H9 (cell line): ENCODE measurements around the gene TNFRSF4. TPM values are rescaled to one million over a fixed set of nuclear protein-coding genes. Genes with fewer than 3 reads are reported as not detected.
"Not testable (repeated sequence)": the region's sequence is repeated elsewhere in the genome, so short reads cannot be mapped to it uniquely, and the experiment has no call there.

Experiments used
- DNase-seq: peaks from one replicate; pipeline ENCODE4 v3.0.0-alpha.2; 2017
- H2AFZ ChIP-seq: one replicate; pipeline ENCODE4 v1.6.1; 2013; ENCODE audit warnings: mild to moderate bottlenecking, low read length, control low read depth, moderate library complexity
- H2AK5ac ChIP-seq: 2 replicates; pipeline ENCODE4 v1.6.1; 2013; ENCODE audit warnings: low read length, control low read depth, mixed read lengths; ENCODE audit not compliant: insufficient read length
- H2BK120ac ChIP-seq: one replicate; pipeline ENCODE4 v1.6.1; 2013; ENCODE audit warnings: low read depth, mild to moderate bottlenecking, low read length, control low read depth, inconsistent platforms; ENCODE audit not compliant: poor library complexity, severe bottlenecking
- H2BK12ac ChIP-seq: 2 replicates; pipeline ENCODE4 v1.6.1; 2013; ENCODE audit warnings: low read length, control low read depth, mixed read lengths, low read depth; ENCODE audit not compliant: insufficient read length
- H2BK15ac ChIP-seq: 2 replicates; pipeline ENCODE4 v1.6.1; 2013; ENCODE audit warnings: low read depth, low read length, control low read depth
- H2BK20ac ChIP-seq: one replicate; pipeline ENCODE4 v1.6.1; 2013; ENCODE audit warnings: low read depth, mild to moderate bottlenecking, low read length, control low read depth, inconsistent platforms; ENCODE audit not compliant: poor library complexity, severe bottlenecking
- H2BK5ac ChIP-seq: 2 replicates; pipeline ENCODE4 v1.6.1; 2013; ENCODE audit warnings: low read length, control low read depth, mixed read lengths; ENCODE audit not compliant: insufficient read length
- H3K14ac ChIP-seq: 2 replicates; pipeline ENCODE4 v1.6.1; 2013; ENCODE audit warnings: low read length, control low read depth; ENCODE audit not compliant: insufficient read depth
- H3K18ac ChIP-seq: 2 replicates; pipeline ENCODE4 v1.6.1; 2013; ENCODE audit warnings: low read depth, mild to moderate bottlenecking, mixed read lengths, low read length, control low read depth; ENCODE audit not compliant: insufficient read length
- H3K23ac ChIP-seq: 2 replicates; pipeline ENCODE4 v1.6.1; 2013; ENCODE audit warnings: low read length, control low read depth, mixed read lengths, low read depth; ENCODE audit not compliant: insufficient read length
- H3K23me2 ChIP-seq: 2 replicates; pipeline ENCODE4 v1.6.1; 2013; ENCODE audit warnings: low read depth, mild to moderate bottlenecking, mixed read lengths, low read length, control low read depth; ENCODE audit not compliant: insufficient read length, poor library complexity, severe bottlenecking
- H3K27ac ChIP-seq: 2 replicates; pipeline ENCODE4 v1.5.1; 2013; ENCODE audit warnings: low read length, control low read depth, mixed read lengths, low read depth; ENCODE audit not compliant: insufficient read length
- H3K27me3 ChIP-seq: 2 replicates; pipeline ENCODE4 v1.6.1; 2013; ENCODE audit warnings: low read length, control low read depth, inconsistent platforms; ENCODE audit not compliant: insufficient read depth
- H3K4ac ChIP-seq: 2 replicates; pipeline ENCODE4 v1.6.1; 2013; ENCODE audit warnings: low read depth, mild to moderate bottlenecking, control low read depth, inconsistent platforms, low read length, moderate library complexity
- H3K4me1 ChIP-seq: 2 replicates; pipeline ENCODE4 v1.6.1; 2013; ENCODE audit warnings: low read length, control low read depth, inconsistent platforms; ENCODE audit not compliant: insufficient read depth
- H3K4me2 ChIP-seq: 2 replicates; pipeline ENCODE4 v1.6.1; 2013; ENCODE audit warnings: low read length, control low read depth, mixed read lengths; ENCODE audit not compliant: insufficient read length, insufficient read depth
- H3K56ac ChIP-seq: 2 replicates; pipeline ENCODE4 v1.6.1; 2013; ENCODE audit warnings: low read depth, mild to moderate bottlenecking, mixed read lengths, low read length, control low read depth; ENCODE audit not compliant: insufficient read length
- H3K79me1 ChIP-seq: 2 replicates; pipeline ENCODE4 v1.6.1; 2013; ENCODE audit warnings: low read depth, mild to moderate bottlenecking, moderate library complexity, low read length, control low read depth, inconsistent platforms; ENCODE audit not compliant: insufficient read depth, poor library complexity, severe bottlenecking
- H3K79me2 ChIP-seq: 2 replicates; pipeline ENCODE4 v1.6.1; 2013; ENCODE audit warnings: low read length, control low read depth, inconsistent platforms; ENCODE audit not compliant: insufficient read depth
- H3K9ac ChIP-seq: 2 replicates; pipeline ENCODE4 v1.6.1; 2013; ENCODE audit warnings: low read length, control low read depth, mixed read lengths; ENCODE audit not compliant: insufficient read length; ENCODE audit errors: extremely low read depth
- H3K9me3 ChIP-seq: one replicate; pipeline ENCODE4 v1.6.1; 2013; ENCODE audit warnings: low read depth, low read length, inconsistent platforms; ENCODE audit not compliant: control insufficient read depth
- H3T11ph ChIP-seq: one replicate; pipeline ENCODE4 v1.6.1; 2013; ENCODE audit warnings: mild to moderate bottlenecking, low read length, control low read depth, inconsistent platforms
- H4K20me1 ChIP-seq: one replicate; pipeline ENCODE4 v1.6.1; 2013; ENCODE audit not compliant: control insufficient read depth, insufficient read length, insufficient read depth
- H4K5ac ChIP-seq: 2 replicates; pipeline ENCODE4 v1.6.1; 2013; ENCODE audit warnings: low read depth, mild to moderate bottlenecking, mixed read lengths, low read length, control low read depth; ENCODE audit not compliant: insufficient read length
- H4K8ac ChIP-seq: replicated peaks from 2 replicates; pipeline ENCODE4 v1.6.1; 2013; ENCODE audit warnings: low read length, control low read depth, mixed read lengths, low read depth; ENCODE audit not compliant: insufficient read length
- H4K91ac ChIP-seq: 2 replicates; pipeline ENCODE4 v1.6.1; 2013; ENCODE audit warnings: low read depth, mild to moderate bottlenecking, moderate library complexity, mixed read lengths, low read length, control low read depth; ENCODE audit not compliant: insufficient read length
- H3K27ac Mint-ChIP-seq, 3 experiments: 2 replicates in 2 of 3; 3 replicates in 1 of 3; pipeline ENCODE4 v1.8.0; 2020 to 2021; ENCODE audit warnings: mixed read lengths in 3 of 3, mild to moderate bottlenecking in 1 of 3, moderate library complexity in 1 of 3
- H3K27me3 Mint-ChIP-seq: 2 replicates; pipeline ENCODE4 v1.8.0; 2021; ENCODE audit warnings: low read depth, mild to moderate bottlenecking, moderate library complexity, mixed read lengths
- H3K36me3 Mint-ChIP-seq, 3 experiments: 2 replicates in 2 of 3; 3 replicates in 1 of 3; pipeline ENCODE4 v1.8.0; 2020 to 2021; ENCODE audit warnings: low read depth in 3 of 3, mixed read lengths in 3 of 3; ENCODE audit not compliant: insufficient read depth in 1 of 3
- H3K4me1 Mint-ChIP-seq, 2 experiments: 2 replicates each; pipeline ENCODE4 v1.8.0; 2020; ENCODE audit warnings: mixed read lengths in 2 of 2
- H3K4me3 Mint-ChIP-seq, 2 experiments: 2 replicates in 1 of 2; 3 replicates in 1 of 2; pipeline ENCODE4 v1.8.0; 2020 to 2021; ENCODE audit warnings: mild to moderate bottlenecking in 2 of 2, mixed read lengths in 2 of 2, moderate library complexity in 1 of 2
- H3K9me3 Mint-ChIP-seq, 2 experiments: 2 replicates in 1 of 2; 3 replicates in 1 of 2; pipeline ENCODE4 v1.8.0; 2020; ENCODE audit warnings: mild to moderate bottlenecking in 2 of 2, mixed read lengths in 2 of 2, moderate library complexity in 1 of 2
- WGBS: extraction: QIAGEN DNeasy Blood & Tissue Kit; methylation state at CpG from one replicate; pipeline ENCODE4 v1.1.7; 2013; ENCODE audit warnings: missing lambda C conversion rate, low lambda C conversion rate, mixed read lengths; ENCODE audit not compliant: insufficient read length; ENCODE audit errors: extremely low coverage; 5-methylcytosine and 5-hydroxymethylcytosine counted together
- total RNA-seq: library from RNA; stranded (reverse); gene quantifications from 2 replicates; pipeline ENCODE4 v1.2.1, GENCODE V29; 2021
- TF ChIP-seq, protein P1 (sequence below): fragments of 200-600 bp; sonication (generic); conservative IDR thresholded peaks from 3 replicates; pipeline ENCODE4 v1.8.0; 2021; ENCODE audit warnings: antibody characterized with exemption, mild to moderate bottlenecking

Gene TNFRSF4
- total RNA-seq, 1 experiment from 2014 or later: 0.24 TPM

DNA sequence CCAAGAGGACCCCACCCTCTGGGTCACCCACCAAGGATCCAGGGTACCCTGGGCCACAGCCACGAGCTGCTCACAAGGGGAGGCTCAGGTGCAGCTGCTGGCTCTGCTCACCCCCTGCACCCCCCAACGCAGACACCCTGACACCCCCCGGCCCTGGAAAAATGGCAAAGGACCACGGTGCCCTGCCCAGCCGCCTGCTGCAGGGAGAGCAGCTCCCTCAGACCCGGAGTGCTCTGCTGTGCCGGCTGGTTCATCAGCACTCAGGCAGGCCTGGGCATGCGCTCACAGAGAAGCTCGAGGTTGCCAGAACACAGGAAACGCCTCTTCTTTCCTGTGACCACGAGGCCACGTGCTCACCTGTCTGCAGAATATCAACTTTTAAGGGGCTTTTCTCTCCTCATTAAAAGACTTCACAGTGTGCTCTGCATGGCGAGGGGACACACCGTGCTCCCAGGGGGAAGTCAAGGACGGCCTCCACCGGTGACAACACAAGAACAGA is 36.9 kb upstream of the TNFRSF4 start:
- no peak overlapping the region for H4K8ac ChIP-seq
- no peak overlapping the region for H3K4ac ChIP-seq
- no CpG with 5 or more reads among the region's 16 CpGs for WGBS
- TF ChIP-seq, protein P1, sequence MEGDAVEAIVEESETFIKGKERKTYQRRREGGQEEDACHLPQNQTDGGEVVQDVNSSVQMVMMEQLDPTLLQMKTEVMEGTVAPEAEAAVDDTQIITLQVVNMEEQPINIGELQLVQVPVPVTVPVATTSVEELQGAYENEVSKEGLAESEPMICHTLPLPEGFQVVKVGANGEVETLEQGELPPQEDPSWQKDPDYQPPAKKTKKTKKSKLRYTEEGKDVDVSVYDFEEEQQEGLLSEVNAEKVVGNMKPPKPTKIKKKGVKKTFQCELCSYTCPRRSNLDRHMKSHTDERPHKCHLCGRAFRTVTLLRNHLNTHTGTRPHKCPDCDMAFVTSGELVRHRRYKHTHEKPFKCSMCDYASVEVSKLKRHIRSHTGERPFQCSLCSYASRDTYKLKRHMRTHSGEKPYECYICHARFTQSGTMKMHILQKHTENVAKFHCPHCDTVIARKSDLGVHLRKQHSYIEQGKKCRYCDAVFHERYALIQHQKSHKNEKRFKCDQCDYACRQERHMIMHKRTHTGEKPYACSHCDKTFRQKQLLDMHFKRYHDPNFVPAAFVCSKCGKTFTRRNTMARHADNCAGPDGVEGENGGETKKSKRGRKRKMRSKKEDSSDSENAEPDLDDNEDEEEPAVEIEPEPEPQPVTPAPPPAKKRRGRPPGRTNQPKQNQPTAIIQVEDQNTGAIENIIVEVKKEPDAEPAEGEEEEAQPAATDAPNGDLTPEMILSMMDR: no peak
- no peaks in the 10 kb centered on the region for H3K23me2 ChIP-seq
- no peak overlapping the region for H2BK20ac ChIP-seq
- H3K14ac ChIP-seq: no peak overlapping the region
- no peak overlapping the region for H3K56ac ChIP-seq
- H2BK5ac ChIP-seq: no peak overlapping the region
- no peak overlapping the region for H3K23ac ChIP-seq
- Mint-ChIP-seq H3K27ac (peak overlapping the region in 2 of 3 experiments; percentile 85 to 89; a peak in 4 of 7 replicates), H3K4me1 (peaks cover 0 to 2% of the 10 kb centered on the region in 2 experiments; a peak in 1 of 4 replicates), H3K9me3 (no peaks in the 10 kb centered on the region; a peak in 1 of 5 replicates), H3K36me3 (peaks cover 7 to 37% (median 33%) of the 10 kb centered on the region in 3 experiments; a peak in 6 of 7 replicates), H3K27me3 (peaks cover 13% of the 10 kb centered on the region), H3K4me3 (no peak overlapping the region)
- H3K79me2 ChIP-seq: no peaks in the 10 kb centered on the region
- no peak overlapping the region for H3K27ac ChIP-seq
- no peaks in the 10 kb centered on the region for H4K20me1 ChIP-seq
- no peak overlapping the region for H3K4me2 ChIP-seq
- no peak overlapping the region for H3K9ac ChIP-seq
- no peak overlapping the region for H2AK5ac ChIP-seq
- no peak overlapping the region for H2BK15ac ChIP-seq
- H3K4me1 ChIP-seq: no peaks in the 10 kb centered on the region
- no peaks in the 10 kb centered on the region for H3K27me3 ChIP-seq
- H3K9me3 ChIP-seq: no peaks in the 10 kb centered on the region
- H3T11ph ChIP-seq: no peak overlapping the region
- H4K91ac ChIP-seq: no peak overlapping the region
- H4K5ac ChIP-seq: no peak overlapping the region
- H2BK120ac ChIP-seq: no peak overlapping the region
- no peak for DNase-seq
- no peaks in the 10 kb centered on the region for H3K79me1 ChIP-seq
- no peak overlapping the region for H3K18ac ChIP-seq
- H2BK12ac ChIP-seq: no peak overlapping the region
- no peak overlapping the region for H2AFZ ChIP-seq

DNA sequence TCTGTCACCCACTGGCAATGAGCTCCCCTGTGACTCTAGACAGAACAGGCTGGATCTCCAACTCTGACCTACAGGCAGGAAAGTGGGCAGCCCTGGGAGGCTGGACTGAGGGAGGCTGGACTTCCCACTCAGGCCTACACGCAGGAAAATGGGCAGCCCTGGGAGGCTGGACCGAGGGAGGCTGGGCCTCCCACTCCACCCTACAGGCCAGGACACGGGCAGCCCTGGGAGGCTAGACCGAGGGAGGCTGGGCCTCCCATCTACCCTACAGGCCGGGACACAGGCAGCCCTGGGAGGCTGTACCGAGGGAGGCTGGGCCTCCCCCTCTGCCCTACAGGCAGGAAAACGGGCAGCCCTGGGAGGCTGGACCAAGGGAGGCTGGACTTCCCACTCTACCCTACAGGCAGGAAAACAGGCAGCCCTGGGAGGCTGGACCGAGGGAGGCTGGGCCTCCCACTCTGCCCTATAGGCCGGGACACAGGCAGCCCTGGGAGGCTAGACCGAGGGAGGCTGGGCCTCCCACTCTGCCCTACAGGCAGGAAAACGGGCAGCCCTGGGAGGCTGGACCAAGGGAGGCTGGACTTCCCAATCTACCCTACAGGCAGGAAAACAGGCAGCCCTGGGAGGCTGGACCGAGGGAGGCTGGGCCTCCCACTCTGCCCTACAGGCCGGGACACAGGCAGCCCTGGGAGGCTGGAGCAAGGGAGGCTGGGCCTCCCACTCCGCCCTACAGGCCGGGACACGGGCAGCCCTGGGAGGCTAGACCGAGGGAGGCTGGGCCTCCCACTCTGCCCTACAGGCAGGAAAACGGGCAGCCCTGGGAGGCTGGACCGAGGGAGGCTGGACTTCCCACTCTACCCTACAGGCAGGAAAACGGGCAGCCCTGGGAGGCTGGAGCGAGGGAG is 34.3 kb upstream of the TNFRSF4 start:
- H3K14ac ChIP-seq, H3K4me1 Mint-ChIP-seq, H4K8ac ChIP-seq, H3K9ac ChIP-seq, H2BK20ac ChIP-seq, H3K23ac ChIP-seq, H3K27ac Mint-ChIP-seq, H2AK5ac ChIP-seq, H3K27me3 ChIP-seq, H3K18ac ChIP-seq, H4K5ac ChIP-seq, H3K56ac ChIP-seq, H2BK15ac ChIP-seq, H2BK12ac ChIP-seq, H3K79me1 ChIP-seq, H4K20me1 ChIP-seq, H3K4me3 Mint-ChIP-seq, H2AFZ ChIP-seq, H3K79me2 ChIP-seq, H3K4ac ChIP-seq, H2BK5ac ChIP-seq, H3K9me3 ChIP-seq, H4K91ac ChIP-seq, H3K23me2 ChIP-seq, H3K4me1 ChIP-seq, H3K4me2 ChIP-seq, H3T11ph ChIP-seq, H3K27ac ChIP-seq, H3K9me3 Mint-ChIP-seq, H2BK120ac ChIP-seq, DNase-seq: not testable (repeated sequence)
- H3K36me3 Mint-ChIP-seq: peaks cover 0 to 17% (median 13%) of the 10 kb centered on the region in 3 experiments; a peak in 5 of 7 replicates
- peaks cover 16% of the 10 kb centered on the region for H3K27me3 Mint-ChIP-seq
- no CpG with 5 or more reads among the region's 21 CpGs for WGBS
